Measurements from ENCODE around the gene DPAGT1.

DNA sequence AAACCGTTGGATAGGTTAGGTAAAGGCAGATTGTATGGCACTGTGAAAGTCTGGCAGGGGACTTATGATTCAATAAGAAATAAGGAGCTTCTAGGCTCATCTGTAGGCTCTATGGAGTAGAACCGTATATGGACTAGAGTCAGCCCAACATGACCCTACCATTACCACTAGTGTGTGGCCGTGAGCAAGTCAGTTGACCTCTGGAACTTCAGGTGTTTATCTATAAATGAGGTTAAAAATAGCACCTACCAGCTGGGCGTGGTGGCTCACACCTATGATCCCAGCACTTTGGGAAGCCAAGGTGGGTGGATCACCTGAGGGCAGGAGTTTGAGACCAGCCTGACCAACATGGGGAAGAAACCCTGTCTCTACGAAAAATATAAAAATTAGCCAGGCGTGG is 24.2 kb upstream of the DPAGT1 start:
- TF ChIP-seq, protein P1, sequence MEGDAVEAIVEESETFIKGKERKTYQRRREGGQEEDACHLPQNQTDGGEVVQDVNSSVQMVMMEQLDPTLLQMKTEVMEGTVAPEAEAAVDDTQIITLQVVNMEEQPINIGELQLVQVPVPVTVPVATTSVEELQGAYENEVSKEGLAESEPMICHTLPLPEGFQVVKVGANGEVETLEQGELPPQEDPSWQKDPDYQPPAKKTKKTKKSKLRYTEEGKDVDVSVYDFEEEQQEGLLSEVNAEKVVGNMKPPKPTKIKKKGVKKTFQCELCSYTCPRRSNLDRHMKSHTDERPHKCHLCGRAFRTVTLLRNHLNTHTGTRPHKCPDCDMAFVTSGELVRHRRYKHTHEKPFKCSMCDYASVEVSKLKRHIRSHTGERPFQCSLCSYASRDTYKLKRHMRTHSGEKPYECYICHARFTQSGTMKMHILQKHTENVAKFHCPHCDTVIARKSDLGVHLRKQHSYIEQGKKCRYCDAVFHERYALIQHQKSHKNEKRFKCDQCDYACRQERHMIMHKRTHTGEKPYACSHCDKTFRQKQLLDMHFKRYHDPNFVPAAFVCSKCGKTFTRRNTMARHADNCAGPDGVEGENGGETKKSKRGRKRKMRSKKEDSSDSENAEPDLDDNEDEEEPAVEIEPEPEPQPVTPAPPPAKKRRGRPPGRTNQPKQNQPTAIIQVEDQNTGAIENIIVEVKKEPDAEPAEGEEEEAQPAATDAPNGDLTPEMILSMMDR (IDR thresholded peaks at IDR 0.05), result no peak
- no peak for TF ChIP-seq POLR2A (IDR thresholded peaks at IDR 0.05)
